Measurements from ENCODE around the gene TLR8.

- no peak for TF ChIP-seq POLR2AphosphoS5 (IDR thresholded peaks at IDR 0.05; ENCODE audit: insufficient read depth in 1 of 2, low read depth in 1 of 2)
- TF ChIP-seq CTCF (IDR thresholded peaks at IDR 0.05), result no peak
Observed at GRCh38 chrX:12967711-12968465, 61.5 kb downstream of the TLR8 start.
